ENCODE measurements around the gene ZNF28.
"Not testable (repeated sequence)": the region's sequence is repeated elsewhere in the genome, so short reads cannot be mapped to it uniquely, and the experiment has no call there.

The ZNF28 gene

DNA sequence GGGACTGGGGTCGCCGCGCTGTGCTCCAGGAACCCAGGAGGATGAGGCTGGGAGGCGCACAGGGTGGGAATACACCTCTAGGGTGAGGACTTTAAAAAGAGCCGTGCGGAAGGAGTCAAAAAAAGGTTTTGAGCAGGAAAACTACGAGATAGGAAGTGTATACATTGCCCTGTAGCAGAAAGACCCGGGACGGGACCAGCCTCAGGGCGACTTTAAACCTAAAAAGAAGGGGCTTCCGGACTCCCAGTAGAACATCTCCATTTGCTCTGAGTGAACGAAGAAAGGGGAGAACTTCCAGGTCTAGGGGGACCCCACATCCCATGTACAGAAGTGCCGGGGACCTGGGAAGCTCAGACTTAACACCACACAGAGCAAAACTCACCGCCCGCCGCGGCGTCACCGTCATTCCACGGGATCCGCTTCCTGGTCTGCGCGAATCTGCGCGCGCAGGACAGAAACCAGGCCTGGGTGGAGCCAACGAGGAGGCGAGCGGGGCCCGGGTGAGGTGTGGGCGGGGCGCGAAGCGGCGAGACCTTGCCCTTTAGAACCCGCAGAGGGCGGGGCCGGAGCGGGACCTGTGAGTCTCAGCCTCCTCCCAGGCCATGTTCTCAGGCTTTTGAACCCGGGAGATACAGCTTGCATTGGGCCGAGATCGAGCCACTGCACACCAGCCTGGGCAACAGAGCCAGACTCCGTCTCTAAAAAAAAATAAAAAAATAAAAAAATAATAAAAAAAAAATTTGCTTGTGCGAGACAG lies at the start of gene ZNF28:
Gene ZNF28, minus strand, starts transcription at position 430 of the 757 bp plus-strand sequence. CDS start 3,675 bp downstream, outside the sequence.
- peak; percentile 68 for DNase-seq

DNA sequence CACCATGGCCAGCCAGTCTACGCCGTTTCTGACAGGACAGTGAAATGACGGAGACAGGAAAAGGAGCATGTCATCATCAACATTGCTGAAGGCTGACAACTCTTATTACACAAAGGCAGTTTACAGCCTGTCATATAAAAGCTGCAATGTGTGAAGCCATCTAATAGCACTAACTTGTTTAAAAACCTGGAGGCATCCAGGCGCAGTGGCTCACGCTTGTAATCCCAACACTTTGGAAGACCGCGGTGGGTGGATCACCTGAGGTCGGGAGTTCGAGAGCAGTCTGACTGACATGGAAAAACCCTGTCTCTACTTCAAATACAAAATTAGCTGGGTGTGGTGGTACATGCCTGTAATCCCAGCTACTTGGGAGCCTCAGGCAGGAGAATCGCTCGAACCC lies 46.6 kb upstream of the ZNF28 start:
- DNase-seq, result not testable (repeated sequence)

DNA sequence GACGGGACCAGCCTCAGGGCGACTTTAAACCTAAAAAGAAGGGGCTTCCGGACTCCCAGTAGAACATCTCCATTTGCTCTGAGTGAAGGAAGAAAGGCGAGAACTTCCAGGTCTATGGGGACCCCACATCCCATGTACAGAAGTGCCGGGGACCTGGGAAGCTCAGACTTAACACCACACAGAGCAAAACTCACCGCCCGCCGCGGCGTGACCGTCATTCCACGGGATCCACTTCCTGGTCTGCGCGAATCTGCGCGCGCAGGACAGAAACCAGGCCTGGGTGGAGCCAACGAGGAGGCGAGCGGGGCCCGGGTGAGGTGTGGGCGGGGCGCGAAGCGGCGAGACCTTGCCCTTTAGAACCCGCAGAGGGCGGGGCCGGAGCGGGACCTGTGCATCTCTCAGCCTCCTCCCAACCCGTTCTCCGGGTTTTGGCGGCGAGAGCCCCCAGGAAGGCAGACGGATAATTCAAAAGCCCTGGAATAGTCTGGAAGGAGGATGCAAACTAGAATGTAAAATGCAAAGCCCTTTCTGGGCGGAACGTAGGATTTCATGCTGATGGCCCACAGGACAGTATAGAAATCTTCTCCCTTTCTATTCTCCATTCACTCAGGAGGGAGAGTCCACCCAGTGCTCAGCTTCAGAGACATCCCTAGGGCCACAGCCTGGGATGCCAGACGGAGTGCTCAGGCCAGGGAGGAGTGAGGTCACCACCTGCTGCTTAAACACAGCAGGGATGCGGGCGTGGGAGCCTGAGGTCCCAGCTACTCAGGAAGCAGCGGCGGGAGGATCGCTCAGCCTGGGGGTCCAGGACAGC lies 36.2 kb upstream of the ZNF28 start, which contains the start of gene ZNF468:
Gene ZNF468, minus strand, starts transcription at position 242 of the 814 bp plus-strand sequence. CDS start 3,347 bp downstream, outside the sequence.
- peak; percentile 74 for DNase-seq

DNA sequence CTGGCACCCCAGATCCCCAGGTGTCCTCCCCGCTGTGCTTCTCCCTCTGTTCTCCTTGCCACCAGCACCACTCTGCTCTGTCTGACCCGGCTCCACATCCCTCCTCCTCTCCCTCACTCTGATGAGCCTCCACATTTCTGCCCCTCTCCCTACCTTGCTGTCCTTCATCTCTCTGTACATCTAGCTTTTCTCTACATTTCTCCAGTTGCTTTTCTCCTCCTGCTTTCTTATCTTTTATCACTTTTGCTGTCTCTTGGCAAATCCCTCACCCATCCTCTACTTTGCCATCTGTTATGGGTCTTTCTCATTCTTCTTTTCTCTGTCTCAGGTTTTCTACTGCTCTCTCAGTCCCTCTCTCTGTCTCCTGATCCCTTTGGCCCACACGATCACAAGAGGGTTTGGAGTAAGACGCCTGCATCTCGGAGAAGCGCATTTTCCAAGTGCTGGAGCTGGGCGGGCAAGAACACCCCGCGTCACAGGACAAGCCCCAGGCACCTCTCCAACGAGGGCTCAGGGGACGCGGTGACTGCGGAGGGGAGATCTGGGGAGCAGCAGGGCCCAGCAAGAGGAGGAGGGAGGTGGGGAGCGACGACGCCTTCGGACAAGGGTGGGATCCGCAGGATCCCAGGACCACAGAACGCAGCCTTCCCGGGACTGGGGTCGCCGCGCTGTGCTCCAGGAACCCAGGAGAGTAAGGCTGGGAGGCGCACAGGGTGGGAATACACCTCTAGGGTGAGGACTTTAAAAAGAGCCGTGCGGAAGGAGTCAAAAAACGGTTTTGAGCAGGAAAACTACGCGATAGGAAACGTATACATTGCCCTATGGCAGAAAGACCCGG lies 35.3 kb upstream of the ZNF28 start:
- not testable (repeated sequence) for DNase-seq

DNA sequence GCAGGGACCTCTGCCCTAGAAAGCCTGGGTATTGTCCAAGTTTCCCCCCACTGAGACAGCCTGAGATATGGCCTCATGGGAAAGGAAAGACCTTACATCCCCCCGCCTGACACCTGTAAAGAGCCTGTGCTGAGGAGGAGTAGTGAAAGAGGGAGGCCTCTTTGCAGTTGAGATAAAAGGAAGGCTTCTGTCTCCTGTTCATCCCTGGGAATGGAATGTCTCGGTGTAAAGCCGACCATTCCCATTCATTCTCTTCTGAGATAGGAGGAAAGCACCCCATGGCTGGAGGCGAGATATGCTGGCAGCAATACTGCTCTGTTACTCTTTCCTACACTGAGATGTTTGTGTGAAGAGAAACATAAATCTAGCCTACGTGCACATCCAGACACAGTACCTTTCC lies 25.9 kb upstream of the ZNF28 start:
- DNase-seq, result not testable (repeated sequence)

DNA sequence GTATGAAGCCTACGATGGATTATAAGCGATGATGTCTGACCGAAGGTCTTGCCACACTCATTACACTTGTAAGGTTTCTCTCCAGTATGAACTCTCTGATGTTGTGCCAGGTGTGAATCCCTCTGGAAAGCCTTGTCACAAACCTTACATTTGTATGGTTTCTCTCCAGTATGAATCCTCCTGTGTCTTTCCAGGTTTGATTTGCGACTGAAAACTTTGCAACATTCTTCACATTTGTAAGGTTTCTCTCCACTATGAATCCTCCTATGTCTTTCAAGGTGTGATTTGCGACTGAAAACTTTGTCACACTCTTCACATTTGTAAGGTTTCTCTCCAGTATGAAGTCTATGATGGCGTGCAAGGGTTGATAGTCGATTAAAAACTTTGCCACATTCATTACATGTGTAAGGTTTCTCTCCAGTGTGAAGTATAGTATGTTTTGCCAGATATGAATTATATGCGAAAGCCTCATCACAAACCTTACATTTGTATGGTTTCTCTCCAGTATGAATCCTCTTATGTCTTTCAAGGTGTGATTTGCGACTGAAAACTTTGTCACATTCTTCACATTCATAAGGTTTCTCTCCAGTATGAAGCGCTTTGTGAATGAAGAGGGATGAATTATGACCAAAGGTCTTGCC lies 19.5 kb upstream of the ZNF28 start:
- DNase-seq, result not testable (repeated sequence)

DNA sequence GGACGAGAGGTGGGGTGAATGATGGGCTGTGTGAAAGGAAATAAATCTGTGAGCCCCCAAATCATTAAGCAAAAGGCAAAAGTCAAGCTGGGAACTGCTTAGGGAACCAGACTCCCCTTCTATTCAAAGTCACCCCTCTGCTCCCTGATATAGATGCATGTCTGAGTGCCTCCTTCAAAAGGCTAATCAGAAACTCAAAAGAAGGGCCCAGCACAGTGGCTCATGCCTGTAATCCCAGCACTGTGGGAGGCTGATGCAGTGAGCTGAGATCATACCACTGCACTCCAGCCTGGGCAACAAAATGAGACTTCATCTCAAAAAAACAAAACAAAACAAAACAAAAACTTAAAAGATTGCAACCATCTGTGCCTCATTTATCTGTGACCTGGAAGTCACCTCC lies 12.9 kb upstream of the ZNF28 start:
- DNase-seq, result not testable (repeated sequence)

DNA sequence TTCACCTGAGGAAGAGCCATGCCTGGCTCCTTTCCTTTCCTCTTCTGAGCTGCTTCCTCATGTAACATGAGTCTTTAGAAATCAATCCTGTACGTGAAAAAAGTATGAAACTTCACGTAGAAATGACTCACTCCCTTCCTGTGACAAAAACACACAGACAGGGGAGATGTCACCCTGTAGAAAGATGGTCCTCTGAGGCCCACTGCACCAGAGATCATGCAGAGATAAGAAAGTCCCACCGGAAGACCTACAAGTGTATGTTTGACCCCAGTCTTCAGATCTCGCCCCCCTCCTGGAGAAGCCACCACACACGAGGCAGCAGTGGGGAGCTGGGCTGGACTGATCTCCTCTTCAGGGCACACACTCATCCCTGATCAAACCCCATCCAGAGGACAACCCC lies 12.1 kb upstream of the ZNF28 start:
- not testable (repeated sequence) for DNase-seq

DNA sequence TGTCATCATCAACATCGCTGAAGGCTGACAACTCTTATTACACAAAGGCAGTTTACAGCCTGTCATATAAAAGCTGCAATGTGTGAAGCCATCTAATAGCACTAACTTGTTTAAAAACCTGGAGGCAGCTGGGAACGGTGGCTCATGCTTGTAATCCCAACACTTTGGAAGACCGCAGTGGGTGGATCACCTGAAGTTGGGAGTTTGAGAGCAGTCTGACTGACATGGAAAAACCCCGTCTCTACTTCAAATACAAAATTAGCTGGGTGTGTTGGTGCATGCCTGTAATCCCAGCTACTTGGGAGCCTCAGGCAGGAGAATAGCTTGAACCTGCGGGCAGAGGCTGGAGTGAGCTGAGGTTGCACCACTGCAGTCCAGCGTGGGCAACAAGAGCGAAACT lies 8.4 kb upstream of the ZNF28 start:
- DNase-seq, result not testable (repeated sequence)

DNA sequence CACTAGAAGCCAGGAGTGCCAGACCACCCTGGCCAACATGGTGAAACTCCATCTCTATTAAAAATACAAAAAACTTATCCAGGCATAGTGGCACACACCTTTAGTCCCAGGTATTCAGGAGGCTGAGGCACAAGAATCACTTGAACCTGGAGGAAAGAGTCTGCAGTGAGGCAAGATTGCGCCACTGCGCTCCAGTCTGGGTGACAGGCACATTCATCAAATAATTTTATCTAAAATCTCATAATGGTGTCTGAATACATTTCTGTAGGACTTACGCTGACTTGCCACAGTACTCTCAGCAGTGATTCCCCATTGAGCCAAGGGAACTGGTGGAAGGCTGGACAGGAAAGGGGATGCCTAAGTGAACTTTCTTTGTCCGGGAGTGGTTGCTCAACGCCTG lies 4.3 kb upstream of the ZNF28 start:
- no peak for DNase-seq

DNA sequence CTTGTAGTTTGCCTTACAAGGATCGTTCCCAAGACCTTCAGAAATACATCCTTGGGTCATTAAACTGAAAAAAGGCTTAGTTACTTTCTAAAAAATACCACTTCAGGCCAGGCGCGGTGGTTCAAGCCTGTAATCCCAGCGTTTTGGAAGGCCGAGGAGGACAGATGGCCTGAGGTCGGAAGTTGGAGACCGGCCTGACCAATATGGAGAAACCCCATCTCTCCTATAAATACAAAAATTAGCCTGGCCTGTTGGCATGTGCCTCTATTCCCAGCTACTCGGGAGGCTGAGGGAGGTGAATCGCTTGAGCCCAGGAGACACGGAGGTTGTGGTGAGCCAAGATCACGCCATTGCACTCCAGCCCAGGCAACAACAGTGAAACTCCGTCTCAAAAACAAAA lies 2.2 kb upstream of the ZNF28 start:
- no peak for DNase-seq

DNA sequence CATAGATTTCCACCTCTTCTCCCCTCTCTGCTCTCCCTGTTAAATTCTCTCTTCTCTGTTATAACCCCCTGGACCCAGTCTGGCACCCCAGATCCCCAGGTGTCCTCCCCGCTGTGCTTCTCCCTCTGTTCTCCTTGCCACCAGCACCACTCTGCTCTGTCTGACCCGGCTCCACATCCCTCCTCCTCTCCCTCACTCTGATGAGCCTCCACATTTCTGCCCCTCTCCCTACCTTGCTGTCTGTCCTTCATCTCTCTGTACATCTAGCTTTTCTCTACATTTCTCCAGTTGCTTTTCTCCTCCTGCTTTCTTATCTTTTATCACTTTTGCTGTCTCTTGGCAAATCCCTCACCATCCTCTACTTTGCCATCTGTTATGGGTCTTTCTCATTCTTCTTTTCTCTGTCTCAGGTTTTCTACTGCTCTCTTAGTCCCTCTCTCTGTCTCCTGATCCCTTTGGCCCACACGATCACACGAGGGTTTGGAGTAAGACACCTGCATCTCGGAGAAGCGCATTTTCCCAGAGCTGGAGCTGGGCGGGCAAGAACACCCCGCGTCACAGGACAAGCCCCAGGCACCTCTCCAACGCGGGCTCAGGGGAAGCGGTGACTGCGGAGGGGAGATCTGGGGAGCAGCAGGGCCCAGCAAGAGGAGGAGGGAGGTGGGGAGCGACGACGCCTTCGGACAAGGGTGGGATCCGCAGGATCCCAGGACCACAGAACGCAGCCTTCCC lies 795 bp downstream of the ZNF28 start:
- peak; percentile 0 for DNase-seq

DNA sequence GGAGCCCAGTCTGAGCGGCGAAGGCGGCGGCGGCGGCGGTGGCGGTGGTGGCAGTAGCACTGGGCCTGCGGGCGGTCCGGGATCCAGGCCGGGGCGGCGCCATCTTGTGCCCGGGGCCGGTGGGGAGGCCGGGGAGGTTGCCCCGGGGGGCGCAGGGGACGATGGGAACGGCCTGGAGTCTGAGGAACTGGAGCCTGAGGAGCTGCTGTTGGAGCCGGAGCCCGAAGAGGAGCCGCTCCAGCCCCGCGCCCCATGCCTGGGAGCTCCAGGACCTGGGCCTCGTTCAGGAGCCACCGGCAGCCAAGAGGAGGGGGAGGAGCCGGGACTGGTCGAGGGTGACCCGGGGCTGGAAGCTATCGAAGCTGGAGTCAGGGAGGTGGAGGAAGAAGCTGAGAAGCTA lies 11.6 kb downstream of the ZNF28 start:
- no peak for DNase-seq

DNA sequence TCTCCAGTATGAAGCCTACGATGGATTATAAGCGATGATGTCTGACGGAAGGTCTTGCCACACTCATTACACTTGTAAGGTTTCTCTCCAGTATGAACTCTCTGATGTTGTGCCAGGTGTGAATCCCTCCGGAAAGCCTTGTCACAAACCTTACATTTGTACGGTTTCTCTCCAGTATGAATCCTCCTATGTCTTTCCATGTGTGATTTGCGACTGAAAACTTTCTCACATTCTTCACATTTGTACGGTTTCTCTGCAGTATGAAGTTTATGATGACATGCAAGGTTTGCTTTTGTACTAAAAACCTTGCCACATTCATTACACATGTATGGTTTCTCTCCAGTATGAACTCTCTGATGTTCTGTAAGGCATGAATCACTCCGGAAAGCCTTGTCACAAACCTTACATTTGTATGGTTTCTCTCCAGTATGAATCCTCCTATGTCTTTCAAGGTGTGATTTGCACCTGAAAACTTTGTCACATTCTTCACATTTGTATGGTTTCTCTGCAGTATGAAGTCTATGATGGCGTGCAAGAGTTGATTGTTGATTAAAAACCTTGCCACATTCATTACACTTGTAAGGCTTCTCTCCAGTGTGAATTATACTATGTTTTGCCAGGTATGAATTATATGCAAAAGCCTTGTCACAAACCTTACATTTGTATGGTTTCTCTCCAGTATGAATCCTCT lies 21.3 kb downstream of the ZNF28 start:
- DNase-seq, result not testable (repeated sequence)

DNA sequence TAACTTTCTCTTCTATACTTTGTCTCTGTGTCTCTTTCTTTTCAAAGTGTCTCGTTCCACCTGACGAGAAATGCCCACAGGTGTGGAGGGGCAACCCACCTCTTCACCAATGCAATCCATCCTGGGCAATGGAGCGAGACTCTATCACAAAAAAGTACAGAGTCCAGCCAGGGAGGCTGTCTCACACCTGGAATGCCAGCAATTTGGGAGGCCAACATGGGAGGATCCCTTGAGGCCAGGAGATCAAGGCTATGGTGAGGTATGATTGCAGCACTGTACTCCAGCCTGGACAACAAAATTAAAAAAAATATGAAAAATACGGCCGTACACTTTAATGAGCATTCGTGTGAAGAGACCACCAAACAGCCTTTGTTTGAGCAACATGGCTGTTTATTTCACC lies 32.0 kb downstream of the ZNF28 start:
- DNase-seq, result no peak

DNA sequence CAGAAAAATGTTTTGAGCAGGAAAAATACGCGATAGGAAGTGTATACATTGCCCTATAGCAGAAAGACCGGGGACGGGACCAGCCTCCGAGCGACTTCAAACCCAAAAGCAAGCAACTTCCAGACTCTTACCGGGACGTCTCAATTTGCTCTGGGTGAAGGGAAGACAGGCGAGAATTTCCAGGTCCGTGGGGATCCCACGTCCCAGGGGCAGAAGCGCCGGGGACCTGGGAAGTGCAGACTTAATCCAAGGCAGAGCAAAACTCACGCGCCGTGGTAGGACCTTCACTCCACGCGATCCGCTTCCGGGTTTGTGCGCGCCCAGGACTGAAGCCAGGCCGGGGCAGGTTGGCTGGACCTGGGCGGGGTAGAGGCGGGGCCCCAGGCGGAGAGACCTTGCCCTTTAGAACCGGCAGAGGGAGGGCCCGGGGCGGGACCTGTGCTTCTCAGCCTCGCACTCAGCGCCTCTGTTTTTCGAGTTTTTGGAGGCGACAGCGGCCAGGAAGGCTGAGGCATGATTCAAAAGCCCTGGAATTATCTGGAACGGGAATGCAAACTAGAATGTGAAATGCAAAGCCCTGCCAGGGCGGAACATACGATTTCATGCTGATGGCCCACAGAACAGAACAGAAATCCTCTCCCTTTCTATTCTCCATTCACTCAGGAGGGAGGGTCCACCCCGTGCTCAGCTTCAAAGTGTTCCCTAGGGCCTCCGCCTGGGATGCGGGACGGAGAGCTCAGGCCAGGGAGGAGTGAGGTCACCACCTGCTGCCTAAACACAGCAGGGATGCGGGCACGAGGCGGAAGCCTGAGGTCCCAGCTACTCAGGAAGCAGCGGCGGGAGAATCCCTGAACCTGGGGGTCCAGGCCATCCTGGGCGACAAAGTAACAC lies 34.7 kb downstream of the ZNF28 start, which contains the start of gene ZNF600:
Gene ZNF600, minus strand, starts transcription at position 328 of the 891 bp plus-strand sequence. CDS start 7,903 bp downstream, outside the sequence.
- DNase-seq, result peak; percentile 62

DNA sequence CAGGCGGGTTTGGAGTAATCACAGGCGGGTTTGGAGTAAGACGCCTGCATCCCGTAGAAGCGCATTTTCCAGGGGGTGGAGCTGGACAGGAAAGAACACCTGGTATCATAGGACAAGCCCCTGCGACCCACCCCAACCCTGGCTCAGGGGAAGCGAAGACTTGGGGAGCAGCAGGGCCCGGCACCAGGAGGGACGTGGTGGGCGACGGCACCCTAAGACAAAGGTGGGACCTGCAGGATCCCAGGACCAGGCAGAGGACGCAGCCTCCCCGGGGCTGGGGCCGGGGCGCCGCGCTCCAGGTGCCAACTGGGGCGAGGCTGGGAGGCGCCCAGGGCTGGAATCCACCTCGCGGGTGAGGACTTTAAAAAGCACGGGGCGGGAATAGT lies 35.4 kb downstream of the ZNF28 start:
- DNase-seq, result no peak

DNA sequence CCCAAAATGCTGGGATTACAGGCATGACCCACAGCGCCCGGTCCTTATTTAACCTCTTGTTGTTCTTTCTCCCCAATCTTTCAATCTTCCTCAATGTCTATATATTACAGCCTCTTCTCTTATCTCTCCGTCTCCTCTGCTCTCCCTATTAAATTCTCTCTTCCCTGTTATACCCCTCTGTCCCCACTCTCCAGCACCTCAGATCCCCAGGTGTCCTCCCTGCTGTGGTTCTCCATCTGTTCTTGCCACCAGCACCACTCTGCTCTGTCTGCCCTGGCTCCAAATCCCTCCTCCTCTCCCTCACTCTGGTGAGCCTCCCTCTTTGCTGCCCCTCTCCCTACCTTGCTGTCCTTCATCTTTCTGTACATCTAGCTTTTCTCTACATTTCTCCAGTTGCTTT lies 35.9 kb downstream of the ZNF28 start:
- DNase-seq, result no peak

DNA sequence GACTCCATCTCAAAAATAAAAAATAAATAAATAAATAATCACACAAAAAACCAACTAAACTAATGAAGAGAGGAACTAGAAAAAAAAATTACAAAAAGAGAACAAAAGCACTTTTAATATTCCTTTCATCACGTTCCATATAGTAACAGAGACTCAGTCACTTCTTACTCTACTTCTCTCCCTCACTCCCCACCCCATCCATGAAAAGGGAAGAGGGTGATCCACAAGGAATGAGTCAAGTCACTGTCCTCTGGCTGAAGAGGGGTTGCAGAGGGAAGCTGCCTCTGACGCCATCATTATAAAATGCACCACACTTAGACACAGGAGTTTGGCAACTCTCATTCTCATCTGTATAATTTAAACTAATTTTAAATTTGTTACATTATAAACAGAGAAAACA lies 38.6 kb downstream of the ZNF28 start:
- DNase-seq, result not testable (repeated sequence)

DNA sequence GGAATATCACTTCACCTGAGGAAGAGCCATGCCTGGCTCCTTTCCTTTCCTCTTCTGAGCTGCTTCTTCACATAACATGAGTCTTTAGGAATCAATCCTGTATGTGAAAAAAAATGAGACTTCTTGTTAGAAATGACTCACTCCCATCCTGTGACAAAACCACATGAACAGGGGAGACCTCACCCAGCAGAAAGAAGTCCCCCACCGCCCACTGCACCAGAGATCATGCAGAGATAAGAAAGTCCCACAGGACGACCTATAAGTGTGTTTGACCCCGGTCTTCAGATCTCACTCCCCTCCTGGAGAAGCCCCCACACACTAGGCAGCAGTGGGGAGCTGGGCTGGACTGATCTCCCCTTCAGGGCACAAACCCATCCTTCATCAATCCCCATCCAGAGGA lies 42.6 kb downstream of the ZNF28 start:
- no peak for DNase-seq

All from NCI-H345 (cell line).